Fibroblast of skin of abdomen (primary cell): ENCODE data around the gene RTL10.
A peak's percentile ranks its signal among the peaks of the same experiment; 100 is the strongest.

Experiments used
- DNase-seq: peaks from one replicate; pipeline ENCODE4 v3.0.0-alpha.2; 2013

RTL10 gene

DNA sequence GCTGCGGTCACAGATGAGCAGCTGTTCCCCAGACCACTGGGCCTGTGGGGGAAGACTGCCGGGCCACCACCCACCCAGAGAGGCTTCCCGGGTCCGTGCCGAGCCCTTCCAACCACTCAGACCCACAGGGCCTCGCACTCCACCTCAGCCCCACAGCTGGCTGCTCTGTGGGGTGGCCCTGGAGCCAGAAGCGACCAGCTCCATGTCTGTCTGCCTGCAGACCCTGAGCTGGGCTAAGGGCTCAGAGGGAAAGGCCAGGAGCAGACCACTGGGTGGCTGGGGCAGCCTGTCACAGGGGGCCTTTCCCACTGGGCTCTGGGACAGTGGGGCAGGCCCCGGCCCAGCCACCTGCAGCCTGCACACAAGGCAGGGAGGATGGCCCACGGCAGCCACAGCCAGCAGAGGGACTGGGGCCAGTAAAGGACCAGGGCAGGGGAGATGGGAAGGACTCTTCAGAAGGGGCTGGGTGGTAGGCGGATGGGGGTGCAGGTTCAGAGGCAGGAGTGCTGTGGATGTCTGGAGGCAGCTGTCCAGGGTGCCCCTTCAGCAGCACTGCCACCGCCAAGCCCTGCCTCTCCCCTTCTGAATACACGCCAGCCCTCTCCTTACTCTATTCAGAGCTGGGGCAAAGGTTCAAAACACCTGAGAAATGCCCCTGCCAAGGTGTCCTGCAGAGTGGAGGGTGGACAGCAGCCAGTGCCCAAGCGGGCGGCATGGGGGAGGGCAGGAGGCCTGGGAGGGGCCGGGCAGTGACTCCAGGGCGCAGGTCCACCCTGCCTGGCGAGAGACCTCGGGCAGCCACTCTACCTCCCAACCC is 32.2 kb downstream of the RTL10 start:
- DNase-seq, result no peak

DNA sequence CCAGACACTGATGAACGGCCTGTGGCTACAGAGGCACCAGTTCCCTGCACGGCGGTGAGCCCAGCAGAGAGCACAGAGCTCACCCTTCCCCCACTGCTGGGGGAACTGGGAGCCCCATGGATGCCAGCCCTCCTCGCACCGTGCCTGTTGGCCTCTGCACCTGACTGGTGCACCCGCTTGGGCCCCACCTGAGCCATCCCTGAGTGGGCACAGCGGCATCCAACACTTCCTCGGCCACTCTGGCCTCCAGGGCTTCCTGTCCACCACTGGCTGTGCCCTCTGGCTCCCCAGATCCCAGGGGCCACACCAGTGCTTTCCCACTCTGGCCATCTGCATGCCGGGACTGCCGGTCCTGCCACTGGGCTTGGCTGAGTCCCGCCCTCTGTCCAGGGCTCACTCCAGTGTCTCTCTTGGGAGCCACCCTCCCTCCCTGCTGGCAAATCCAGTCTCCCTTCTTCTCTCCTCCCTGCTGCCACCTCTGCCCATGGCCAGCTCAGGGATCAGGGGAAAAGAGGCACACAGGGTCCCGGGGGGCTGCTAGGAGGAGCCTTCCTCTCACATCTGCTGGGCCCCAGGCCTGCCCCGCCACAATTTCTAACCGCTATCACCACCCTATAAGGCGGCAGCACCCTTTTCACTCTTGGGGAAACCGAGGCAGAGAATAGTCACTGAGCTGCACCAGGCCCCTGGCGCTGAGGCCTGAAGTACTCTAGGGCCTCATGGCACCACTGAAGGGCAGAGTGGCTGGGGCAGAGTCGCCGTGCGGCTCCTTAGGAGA is 33.0 kb downstream of the RTL10 start:
- DNase-seq, result no peak

DNA sequence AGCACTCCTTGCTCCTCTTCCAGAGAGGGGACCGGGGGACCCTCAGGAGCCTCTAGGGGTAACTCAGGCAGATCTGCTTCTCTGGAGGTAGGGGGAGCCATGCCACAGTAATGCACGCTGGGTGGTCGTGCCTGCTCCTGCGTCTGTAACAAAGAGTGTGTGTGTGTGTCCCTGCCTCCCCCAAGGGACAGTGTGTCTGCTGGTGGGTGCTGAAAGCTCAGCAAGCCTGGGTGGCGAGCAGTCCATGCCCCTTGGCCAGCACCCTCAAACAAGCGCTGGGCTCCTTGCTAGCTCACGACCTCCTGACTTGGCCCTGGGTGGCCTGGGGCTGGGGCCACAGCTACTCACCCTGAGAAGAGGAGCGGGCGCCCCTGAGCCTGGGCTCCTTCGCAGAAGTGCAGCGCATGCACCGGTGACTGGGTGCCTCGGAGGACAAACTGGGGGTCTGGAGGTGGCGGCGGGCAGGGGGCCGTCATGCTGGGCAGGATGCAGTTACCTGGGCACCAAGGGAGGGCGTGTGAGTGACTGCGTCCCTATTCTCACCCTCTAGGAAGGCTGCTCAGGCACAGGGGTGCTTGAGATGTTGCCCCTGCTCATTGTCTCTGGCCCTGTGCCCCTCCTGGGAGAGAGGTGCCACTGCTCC is 33.7 kb downstream of the RTL10 start:
- no peak for DNase-seq

DNA sequence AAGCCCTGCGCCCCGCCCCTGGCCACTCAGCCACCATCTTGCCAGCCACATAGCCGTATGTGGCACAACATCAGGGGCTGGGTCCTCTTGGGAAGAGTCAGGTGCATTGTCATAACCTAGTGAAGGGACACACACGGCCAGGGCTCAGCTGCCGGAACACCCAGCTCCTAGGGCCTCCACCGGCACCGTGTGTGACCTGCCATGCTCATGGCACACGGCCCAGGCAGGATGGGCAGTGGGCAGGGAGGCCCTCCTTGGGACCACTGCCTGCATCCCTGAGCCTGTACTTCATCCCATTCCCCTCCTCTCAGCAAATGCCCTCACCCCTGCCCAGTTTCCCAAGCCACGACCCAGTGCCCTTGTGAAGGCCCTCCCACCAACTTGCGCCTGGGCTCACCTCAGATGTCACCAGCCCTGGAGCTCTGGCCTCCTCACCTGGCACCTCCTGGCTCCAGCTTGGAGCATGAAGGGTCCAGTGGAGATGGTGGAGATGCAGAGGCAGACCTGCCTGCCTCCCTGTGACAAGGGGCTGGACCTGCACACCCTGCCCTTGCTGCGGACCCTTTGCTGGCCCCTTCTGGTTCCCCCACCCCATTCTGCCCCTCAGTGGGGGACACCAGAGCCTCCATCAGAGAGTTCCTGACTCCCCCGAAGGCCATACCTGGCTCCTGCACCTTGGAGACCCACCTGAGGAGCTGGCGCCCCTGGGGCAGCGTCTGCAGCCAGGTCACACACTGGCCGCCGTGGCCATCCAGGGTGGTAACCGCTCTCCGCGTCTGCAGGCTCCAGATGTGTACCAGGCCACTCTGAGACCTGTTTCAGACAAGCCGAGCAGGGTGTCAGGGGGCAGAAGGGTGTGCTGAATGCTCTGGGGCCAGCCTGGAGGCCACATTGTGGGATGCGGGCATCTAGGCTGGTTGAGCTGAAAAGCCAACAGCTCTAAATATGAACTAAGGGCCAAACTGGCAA is 34.5 kb downstream of the RTL10 start:
- no peak for DNase-seq

DNA sequence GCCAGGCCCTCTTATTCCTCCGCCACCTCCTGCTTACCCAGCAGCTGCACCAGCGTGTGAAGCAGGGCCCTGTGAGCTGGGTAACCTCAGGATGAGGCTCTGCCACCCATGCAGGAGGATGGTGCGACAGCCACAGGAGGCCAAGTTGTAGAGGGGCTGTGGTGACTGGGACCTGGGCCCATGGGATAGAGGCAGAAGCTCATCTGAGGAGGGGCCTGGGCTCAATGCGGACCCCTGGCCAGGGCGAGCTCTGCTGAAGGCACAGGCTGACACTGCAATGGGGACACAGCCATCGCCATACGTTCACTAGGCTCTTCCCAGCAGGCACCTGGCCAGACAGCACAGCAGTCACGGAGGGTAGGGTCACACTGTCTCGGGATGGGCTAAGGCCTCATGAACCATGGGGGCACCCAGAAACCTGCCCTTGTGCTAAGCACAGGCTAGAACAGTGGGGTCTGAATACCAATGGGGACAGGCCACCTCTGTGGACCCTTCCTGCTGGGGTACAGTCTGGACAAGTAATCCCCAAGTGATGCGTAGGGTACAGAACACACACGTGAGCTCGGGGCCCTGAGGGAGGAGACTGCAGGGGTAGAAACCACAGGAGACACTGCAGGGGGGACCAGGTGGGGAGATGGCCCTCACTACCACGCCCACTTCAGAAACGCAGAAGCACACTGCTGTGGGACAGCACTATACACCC is 35.3 kb downstream of the RTL10 start:
- DNase-seq, result no peak

DNA sequence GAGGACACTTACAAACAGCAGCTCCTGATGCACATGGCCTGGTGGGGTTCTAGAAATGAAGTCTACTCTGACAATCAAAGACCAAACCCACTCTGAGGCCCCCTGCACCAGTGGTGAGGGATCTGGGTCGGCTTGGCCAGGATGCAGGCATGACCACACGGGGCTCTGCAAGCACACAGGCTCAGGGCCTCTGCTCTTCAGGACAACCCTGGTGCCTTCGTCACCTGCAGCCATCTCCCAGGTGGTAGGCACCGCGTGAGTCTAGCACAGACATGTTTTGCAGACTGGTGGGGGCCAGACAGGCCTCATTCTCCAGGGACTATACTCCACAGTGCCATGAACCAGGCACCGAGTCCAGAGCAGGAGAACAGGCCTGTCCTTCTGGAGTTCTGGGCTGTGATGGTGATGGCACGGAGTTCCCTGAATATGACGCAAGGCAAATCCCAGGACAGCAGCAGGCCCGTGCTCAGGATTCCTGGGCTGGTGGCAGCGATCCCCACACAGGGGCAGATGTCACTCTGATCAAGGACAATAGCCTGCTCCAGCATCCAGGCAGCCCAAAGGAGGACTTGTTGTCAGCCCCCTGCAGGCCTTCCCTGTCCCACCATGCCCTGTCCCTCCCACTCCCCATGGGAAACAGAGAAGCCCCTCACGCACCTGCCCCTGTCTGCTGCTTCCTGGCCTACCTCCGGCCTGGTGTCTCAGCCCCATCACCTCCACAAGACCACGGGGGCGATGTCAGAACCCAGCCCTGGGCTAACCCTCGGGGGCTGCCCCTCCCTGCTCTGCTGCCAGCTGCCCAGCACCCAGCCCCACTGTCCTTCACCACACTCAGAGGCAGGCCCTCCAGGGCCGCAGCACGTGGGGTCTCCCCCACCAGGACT is 36.1 kb downstream of the RTL10 start:
- DNase-seq, result no peak

DNA sequence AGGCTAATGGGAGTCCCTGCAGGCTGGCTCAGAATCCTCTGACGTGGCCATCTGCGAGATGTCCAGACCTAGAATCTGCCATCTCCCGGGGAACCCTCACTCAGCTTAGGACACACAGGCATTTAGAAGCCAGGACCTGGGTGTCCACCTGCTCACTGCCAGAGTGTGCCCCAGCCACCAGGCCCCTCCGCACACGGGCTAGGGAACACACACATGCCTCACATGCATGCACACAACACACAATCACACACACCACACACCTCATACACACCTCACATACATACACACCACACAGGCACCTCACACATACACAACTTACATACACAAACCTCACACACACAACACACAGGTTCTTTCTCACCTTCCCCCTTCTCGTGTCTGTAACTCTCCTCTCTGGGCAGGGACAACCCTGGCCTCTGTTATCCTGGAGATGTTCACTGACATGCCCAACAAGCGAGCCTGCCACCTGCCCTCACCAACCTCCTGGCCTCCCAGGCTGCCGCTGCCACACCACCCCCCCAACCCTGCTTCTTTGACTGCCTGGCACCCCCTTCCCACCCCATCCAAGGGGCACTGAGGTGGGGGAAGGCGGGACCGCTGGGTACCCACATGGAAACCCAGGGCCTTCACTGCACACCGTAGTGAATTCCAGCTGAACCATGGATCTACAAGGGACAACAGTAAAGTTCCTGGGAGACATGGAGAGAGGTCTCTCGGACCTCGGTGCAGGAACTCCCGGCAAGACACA is 38.1 kb downstream of the RTL10 start:
- no peak for DNase-seq

DNA sequence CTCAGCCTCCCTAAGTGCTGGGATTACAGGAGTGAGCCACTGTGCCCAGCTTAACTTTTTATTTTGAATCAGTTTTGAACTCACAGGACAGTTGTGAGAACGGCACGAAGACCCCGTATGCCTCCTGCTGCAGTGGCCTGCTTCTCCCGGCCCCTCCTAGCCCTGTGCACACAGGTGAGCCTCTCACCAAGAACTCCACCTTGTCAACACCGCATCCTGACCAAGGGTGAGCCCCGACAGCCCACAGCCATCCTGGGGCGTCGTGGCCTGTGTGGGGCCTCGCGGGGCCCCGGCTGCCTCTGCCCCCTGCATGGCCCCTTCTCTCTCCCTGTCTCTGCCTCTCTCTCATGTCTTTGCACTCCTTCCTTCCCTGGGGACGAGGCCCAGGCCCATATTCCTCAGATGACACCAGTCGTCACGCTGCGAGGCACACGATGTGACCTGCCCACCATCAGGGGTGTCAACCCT is 38.8 kb downstream of the RTL10 start:
- no peak for DNase-seq

DNA sequence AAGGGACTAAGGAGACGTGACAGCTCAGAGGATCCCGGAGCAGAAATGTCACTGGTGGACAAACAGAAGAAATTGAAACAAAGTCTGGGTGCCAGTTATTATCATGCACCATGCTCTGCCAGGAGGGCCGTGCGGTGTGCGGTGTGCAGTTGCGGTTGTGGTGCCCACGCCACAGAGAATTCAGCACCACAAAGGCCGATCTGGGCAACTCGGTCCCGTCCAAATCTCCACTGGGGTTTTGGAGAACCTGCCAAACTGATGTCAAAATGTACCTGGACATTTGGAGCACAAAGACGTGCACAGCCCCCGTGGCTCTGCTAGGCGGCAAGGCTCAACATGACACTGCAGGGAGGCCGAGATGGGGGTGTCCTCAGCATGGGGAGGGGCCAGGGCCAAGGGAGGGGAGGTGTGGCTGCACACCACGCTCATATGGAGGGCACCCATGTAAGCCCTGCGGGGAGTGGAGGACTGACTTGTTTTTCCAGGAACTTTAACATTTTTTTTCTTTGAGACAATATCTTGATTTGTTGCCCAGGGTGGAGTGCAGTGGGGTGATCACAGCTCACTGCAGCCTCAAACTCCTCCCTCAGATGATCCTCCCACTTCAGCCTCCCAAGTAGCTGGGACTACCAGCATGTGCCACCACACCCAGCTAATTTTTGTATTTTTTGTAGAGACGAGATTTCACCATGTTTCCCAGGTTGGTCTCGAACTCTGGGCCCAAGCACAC is 39.4 kb downstream of the RTL10 start:
- DNase-seq, result no peak

DNA sequence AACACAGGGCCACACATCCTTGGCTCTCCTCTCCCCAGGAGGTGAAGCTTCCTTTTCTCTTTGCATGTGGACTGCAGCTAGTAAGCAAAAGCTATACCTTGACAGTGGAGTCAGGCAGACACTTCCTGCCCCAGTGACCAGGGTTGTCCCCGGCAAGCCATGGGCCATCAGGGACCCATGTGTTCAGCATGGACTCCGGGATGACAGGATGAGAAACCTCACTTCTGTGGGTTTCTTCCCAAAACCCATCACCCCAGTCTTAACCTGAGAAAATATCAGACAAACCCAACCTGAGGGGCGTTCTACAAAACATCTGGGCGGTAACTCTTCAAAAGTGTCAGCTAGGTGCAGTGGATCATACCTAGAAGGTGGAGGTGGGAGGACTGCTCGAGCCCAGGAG is 40.2 kb downstream of the RTL10 start:
- DNase-seq, result no peak

DNA sequence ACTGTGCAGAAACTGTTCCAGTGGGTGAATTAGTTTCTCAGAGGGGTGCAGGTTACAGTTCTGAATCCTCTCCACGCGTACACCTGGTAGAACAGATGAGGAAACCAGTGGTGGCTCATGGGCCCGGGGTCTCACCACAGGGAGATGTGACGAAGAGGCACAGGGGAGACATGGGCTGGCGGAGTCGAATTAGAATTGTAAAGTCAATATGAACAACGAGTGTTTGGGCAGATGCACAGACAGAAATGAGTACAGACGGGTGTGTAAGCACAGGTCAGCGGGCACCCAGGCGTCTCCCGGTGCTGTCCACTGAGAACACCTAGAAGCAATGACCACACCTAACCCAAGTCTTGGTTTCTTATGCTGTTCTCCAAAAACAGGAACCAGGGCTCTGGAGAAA is 41.8 kb downstream of the RTL10 start:
- DNase-seq, result no peak

DNA sequence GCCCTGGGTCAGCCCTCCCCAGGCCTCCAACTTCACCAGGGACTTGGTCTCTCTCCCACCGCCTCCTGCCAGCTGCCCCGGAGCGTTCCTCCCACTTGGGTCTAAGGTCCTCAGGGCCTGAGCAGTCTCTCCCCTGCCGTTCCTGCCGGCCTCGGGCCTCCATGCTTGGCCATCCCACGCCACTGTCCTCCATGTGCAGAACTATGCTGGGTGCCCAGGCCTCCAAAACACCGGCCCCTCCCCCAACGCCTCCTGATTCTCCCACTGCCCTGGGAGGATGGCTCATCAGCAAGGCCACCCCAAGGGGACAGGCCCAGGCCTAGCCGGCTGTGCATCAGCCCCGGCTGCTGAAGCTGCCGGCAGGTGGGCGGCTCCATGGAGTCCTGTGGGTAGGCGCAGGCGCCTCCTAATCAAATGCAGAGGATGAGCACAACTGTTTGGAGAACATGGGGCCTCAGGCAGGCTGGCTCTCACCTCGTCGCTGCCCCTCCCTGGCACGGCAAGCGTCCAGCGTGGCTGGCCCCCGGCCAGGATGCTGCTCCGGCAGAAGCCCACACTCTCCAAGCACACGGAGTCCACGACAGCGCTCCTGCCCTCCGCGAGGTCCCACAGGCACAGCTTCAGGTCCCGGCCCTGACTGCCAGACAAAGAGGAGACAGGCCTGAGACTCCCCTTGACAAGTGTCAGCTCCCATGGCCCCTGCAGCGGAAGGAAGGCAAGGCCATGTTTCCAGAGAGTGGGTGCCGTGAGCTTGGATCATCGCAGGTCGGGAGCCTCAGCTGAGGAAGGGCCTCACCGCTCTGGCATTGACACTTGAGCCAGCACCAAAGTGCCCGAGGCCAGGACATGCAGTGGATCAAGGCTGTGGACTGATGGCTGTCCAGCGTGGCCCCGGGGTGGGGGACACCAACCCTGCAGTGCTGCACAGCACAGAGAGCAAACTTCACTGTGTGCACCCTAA is 42.6 kb downstream of the RTL10 start:
- no peak for DNase-seq

DNA sequence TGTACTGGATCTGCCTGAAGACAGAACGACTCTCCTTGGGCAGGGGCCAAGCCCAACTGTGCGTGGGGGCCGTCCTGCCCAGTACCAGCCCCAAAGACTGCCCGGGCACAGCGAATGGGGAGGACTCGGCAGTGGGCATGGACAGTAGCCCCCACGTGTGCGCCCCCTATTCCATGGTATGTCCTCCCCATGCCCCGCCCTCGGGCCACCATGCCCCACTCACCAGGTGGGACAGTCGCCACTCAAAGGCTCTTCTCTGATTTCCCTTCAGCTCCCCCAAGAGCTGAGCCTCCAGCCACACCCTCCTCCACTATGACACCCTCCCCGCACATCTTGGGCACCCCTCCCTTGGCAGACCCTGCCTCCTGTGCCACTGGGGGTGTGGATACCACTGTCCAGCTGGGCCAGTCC is 43.5 kb downstream of the RTL10 start:
- no peak for DNase-seq

DNA sequence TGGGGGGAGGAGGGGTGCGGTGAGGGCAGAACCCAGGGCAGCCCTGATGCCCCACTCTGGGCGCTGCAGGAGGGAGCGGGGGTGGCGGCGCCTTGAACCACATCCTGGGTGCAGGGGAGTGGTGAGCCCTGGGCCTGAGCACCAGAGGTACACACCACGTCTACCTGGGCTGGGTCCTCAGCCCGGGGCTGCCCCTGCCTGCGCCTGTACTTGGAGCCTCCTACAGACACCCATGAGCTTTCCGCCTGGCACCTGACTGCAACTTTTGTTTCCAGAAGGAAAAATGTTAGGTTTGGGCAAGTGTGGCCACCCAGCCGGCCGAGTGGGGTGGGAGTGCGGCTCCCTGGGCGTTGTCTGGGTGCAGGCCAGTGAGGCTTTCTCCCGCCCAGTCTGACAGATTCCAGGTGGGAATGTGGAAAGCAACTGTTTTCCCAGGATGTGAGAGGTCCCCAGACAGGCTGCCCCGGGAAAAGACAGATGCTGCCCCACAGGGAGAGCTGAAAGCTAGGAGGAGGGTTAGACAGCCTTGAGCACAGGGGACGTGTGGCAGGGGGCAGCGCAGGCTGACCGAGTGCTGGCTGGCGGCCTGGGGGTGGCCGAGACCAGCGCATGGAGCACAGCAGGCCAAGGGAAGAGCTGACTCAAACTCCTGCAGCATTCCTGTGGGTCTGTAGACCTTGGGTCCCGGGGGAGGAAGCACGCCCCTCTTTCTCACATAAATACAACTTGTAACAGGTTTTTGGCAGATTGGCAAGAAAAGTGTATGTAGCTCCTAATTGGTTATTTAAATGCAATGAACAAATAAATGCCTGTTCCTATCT is 44.1 kb downstream of the RTL10 start:
- peak; percentile 93 for DNase-seq

DNA sequence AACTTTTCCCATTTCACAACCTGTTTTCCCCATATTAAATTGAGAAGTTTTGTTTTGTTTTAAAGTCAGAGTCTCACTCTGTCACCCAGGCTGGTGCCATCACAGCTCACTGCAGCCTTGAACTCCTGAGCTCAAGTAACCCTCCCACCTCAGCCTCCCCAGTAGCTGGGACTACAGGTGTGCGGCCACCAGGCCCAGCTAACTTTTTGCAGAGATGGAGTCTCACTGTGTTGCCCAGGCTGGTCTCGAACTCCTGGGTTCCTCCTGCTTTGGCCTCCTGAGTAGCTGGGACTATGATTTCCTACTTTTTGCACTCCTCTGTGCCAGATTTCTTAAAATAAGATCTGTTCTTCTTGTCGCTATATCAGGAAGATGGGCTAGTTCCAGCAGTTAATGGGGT is 44.9 kb downstream of the RTL10 start:
- no peak for DNase-seq

DNA sequence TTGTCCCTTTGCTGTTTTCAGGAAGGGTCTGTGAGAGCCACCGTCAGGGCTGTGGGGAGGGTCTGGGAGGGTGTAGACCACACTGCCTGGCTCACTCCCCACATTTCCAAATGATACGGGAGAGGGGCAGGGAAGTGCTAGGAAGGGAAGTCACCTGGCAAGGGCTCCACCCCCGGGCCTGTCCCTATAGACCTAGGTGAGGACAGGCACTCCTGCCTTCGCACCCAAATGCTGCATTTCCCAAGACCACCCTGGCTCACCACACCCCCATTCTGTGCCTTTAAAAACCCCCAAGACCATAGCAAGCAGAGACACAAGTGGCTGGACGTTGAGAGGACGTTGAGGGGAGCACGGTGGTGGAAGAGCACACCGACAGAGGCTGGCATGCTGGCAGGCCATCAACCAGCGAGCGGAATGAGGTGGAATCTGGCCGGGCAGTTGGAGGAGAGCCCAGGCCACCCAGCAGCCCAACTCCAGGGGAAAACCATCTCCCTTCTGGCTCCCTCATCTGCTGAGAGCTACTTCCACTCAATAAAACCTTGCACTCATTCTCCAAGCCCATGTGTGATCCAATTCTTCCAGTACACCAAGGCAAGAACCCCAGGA is 45.7 kb downstream of the RTL10 start:
- DNase-seq, result no peak
